DOHH2 (cell line): ENCODE results near the gene SMARCD1.

Experiments used
- EZH2phosphoT487 ChIP-seq: fragments of 200-600 bp; sonication (generic); IDR thresholded peaks from 2 replicates; pipeline ENCODE4 v1.6.1; 2017; ENCODE audit warnings: borderline replicate concordance, mild to moderate bottlenecking, antibody characterized with exemption, low read length, moderate library complexity, mixed read lengths
- TF ChIP-seq, protein P1 (sequence below): fragments of 200-600 bp; sonication (generic); IDR thresholded peaks from one replicate; pipeline ENCODE4 v1.5.1; 2014; ENCODE audit warnings: antibody characterized with exemption, mild to moderate bottlenecking, low read depth, low read length; ENCODE audit not compliant: poor library complexity, severe bottlenecking

- TF ChIP-seq, protein P1, sequence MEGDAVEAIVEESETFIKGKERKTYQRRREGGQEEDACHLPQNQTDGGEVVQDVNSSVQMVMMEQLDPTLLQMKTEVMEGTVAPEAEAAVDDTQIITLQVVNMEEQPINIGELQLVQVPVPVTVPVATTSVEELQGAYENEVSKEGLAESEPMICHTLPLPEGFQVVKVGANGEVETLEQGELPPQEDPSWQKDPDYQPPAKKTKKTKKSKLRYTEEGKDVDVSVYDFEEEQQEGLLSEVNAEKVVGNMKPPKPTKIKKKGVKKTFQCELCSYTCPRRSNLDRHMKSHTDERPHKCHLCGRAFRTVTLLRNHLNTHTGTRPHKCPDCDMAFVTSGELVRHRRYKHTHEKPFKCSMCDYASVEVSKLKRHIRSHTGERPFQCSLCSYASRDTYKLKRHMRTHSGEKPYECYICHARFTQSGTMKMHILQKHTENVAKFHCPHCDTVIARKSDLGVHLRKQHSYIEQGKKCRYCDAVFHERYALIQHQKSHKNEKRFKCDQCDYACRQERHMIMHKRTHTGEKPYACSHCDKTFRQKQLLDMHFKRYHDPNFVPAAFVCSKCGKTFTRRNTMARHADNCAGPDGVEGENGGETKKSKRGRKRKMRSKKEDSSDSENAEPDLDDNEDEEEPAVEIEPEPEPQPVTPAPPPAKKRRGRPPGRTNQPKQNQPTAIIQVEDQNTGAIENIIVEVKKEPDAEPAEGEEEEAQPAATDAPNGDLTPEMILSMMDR: peak; percentile 88
- no peak for TF ChIP-seq EZH2phosphoT487
These were observed at the start of gene SMARCD1 for GRCh38 chr12:50084775-50085614.
